Measurements from ENCODE around the gene ANKK1.

ANKK1 gene

GRCh38 chr11:113440816-113441215 is 53.2 kb downstream of the ANKK1 start:
- Mint-ChIP-seq H3K36me3 (no peaks in the 10 kb centered on the region), H3K4me3 (no peak overlapping the region), H3K27me3 (peaks cover 6% of the 10 kb centered on the region), H3K4me1 (no peaks in the 10 kb centered on the region), H3K27ac (no peak overlapping the region), H3K9me3 (no peaks in the 10 kb centered on the region)
- ATAC-seq (ENCODE audit: low read depth): no peak
- DNase-seq (ENCODE audit: low spot score in 2 of 2): no peak

GRCh38 chr11:113444502-113445123 is 57.0 kb downstream of the ANKK1 start:
- H3K9me3 Mint-ChIP-seq: no peaks in the 10 kb centered on the region
- no peak overlapping the region for H3K4me3 Mint-ChIP-seq
- DNase-seq (ENCODE audit: low spot score in 2 of 2) (no peak), ATAC-seq (ENCODE audit: low read depth) (no peak)
- H3K4me1 Mint-ChIP-seq: peaks cover 3% of the 10 kb centered on the region
- no peaks in the 10 kb centered on the region for H3K36me3 Mint-ChIP-seq
- no peak overlapping the region for H3K27ac Mint-ChIP-seq
- H3K27me3 Mint-ChIP-seq: peaks cover 8% of the 10 kb centered on the region

GRCh38 chr11:113446112-113446511 is 58.5 kb downstream of the ANKK1 start:
- Mint-ChIP-seq H3K4me1 (peaks cover 3% of the 10 kb centered on the region), H3K36me3 (no peaks in the 10 kb centered on the region), H3K27ac (no peak overlapping the region), H3K9me3 (no peaks in the 10 kb centered on the region), H3K27me3 (peaks cover 8% of the 10 kb centered on the region), H3K4me3 (no peak overlapping the region)
- ATAC-seq (ENCODE audit: low read depth): no peak
- DNase-seq (ENCODE audit: low spot score in 2 of 2): no peak

- Mint-ChIP-seq H3K36me3 (no peaks in the 10 kb centered on the region), H3K27me3 (peaks cover 6% of the 10 kb centered on the region), H3K4me3 (no peak overlapping the region), H3K9me3 (no peaks in the 10 kb centered on the region), H3K27ac (no peak overlapping the region), H3K4me1 (peaks cover 3% of the 10 kb centered on the region)
- no peak for DNase-seq (ENCODE audit: low spot score in 2 of 2)
- ATAC-seq (ENCODE audit: low read depth): no peak
Observed at GRCh38 chr11:113446938-113447337, 59.4 kb downstream of the ANKK1 start.

- no peak for ATAC-seq (ENCODE audit: low read depth)
- H3K4me1 Mint-ChIP-seq: peaks cover 3% of the 10 kb centered on the region
- peaks cover 4% of the 10 kb centered on the region for H3K27me3 Mint-ChIP-seq
- no peak for DNase-seq (ENCODE audit: low spot score in 2 of 2)
- H3K36me3 Mint-ChIP-seq: no peaks in the 10 kb centered on the region
- no peak overlapping the region for H3K4me3 Mint-ChIP-seq
- no peaks in the 10 kb centered on the region for H3K9me3 Mint-ChIP-seq
- no peak overlapping the region for H3K27ac Mint-ChIP-seq
Observed at GRCh38 chr11:113447621-113448315, 60.2 kb downstream of the ANKK1 start.

GRCh38 chr11:113448316-113448677 is 60.7 kb downstream of the ANKK1 start:
- Mint-ChIP-seq H3K4me1 (peaks cover 3% of the 10 kb centered on the region), H3K4me3 (no peak overlapping the region), H3K36me3 (no peaks in the 10 kb centered on the region), H3K27me3 (peaks cover 4% of the 10 kb centered on the region), H3K27ac (no peak overlapping the region), H3K9me3 (no peaks in the 10 kb centered on the region)
- DNase-seq (ENCODE audit: low spot score in 2 of 2) (no peak), ATAC-seq (ENCODE audit: low read depth) (no peak)

GRCh38 chr11:113449743-113450142 is 62.2 kb downstream of the ANKK1 start:
- no peak for DNase-seq (ENCODE audit: low spot score in 2 of 2)
- Mint-ChIP-seq H3K36me3 (no peaks in the 10 kb centered on the region), H3K4me1 (peaks cover 3% of the 10 kb centered on the region), H3K27me3 (peaks cover 2% of the 10 kb centered on the region), H3K4me3 (no peak overlapping the region), H3K27ac (no peak overlapping the region), H3K9me3 (no peaks in the 10 kb centered on the region)
- no peak for ATAC-seq (ENCODE audit: low read depth)
